ENCODE data around the gene GPR85. TPM values are rescaled to one million over a fixed set of nuclear protein-coding genes. Genes with fewer than 3 reads are reported as not detected.

The GPR85 gene, protein sequence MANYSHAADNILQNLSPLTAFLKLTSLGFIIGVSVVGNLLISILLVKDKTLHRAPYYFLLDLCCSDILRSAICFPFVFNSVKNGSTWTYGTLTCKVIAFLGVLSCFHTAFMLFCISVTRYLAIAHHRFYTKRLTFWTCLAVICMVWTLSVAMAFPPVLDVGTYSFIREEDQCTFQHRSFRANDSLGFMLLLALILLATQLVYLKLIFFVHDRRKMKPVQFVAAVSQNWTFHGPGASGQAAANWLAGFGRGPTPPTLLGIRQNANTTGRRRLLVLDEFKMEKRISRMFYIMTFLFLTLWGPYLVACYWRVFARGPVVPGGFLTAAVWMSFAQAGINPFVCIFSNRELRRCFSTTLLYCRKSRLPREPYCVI
- total RNA-seq, result 0.39 and 0.50 TPM in 2 replicates

DNA sequence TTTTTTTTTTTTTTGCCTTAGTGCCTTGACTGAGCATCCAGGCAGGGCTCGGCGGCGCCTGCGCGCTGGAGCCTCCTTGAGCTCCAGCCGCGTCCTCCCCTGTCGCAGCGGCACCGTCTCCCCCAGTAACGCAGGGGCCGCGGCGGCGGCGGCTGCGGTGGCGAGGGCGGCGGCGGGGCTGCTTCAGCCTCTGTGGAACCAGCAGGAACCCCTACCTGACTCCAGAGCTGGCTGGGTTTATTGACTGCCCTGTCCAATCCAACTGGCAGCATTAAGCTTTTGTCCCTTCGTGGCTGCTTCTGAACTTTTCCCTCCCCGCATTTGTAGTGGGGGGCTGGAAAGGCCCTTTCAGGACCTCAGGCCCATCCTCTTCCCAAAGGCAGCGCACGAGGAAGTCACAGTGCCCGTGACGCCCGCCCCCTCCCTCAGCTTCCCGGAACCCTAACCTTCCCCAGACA, at the start of gene GPR85:
Gene GPR85 (minus strand): TSS at position 397 of the 458 bp plus-strand sequence. CDS start 2,106 bp downstream, outside the sequence.

DNA sequence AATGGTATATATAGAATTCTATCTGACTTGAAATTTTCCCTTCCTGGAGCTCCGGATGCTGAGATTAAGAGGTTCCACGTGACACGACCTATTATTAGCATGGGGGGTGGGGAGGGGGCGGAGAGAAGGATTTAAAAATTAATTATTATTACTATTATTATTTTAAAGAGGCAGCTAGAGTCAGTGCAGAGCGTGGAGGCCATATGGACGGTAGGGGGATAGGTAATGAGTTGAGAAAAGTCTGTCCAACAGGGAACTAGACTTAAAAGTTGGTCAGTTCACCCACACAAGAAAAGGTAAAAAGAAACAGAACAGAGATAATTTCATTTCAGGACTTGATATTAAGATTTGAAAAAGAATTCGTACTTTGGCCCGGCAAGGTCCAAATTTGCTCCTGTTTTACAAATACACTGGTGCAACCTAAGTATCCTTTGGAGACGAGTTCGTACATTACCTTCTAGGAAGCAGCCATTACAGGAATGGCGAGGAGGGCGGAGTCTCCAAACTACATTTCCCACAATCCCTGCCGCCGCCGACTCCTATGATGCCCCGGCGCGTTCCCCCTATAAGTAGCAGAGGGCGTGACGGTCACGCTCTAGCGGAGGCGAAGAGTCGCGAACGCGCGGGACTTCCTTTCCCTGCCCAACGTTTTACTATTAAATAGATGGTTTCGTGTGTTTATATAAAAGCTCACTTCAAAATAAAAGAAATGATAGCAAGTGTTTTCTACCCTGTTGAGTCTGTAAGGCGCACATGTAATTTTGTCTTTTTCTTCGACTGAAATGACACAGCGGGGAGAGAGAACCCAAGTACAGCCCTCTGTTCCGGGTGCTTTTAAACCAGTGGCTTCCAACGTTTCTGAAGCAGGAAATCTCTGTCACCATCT, 31.7 kb upstream of the GPR85 start, which contains the start of gene SMIM30:
Gene SMIM30 (minus strand): TSS at position 481 of the 886 bp plus-strand sequence. CDS start 976 bp downstream, outside the sequence.

Other genes with a start within 250 kb of the GPR85 start
- gene SMIM30, start 31.7 kb upstream of the GPR85 start, total RNA-seq, result 41.8 and 43.4 TPM in 2 replicates